ENCODE data around the gene ICAM5.
A peak's percentile ranks its signal among the peaks of the same experiment; 100 is the strongest.

ICAM5 gene

GRCh38 chr19:10315335-10316214, 25.8 kb downstream of the ICAM5 start, which contains the start of gene FDX2:
FDX2 (minus strand) TSS chr19:10316015; CDS start chr19:10315996, 19 bp downstream.
- Histone ChIP-seq H3K4me2 (ENCODE audit: low read depth, low read length) (peak within 1 kb of the TSS; percentile 96), H2AFZ (ENCODE audit: low read length) (peak within 1 kb of the TSS; percentile 89), H3K27ac (ENCODE audit: low read length) (peak within 1 kb of the TSS; percentile 3; the same call in 1 of the 2 replicates), H3K79me2 (ENCODE audit: low read length) (peaks cover 3% of the 10 kb centered on the region; the same call in 1 of the 2 replicates), H3K4me3 (ENCODE audit: low read length) (peak within 1 kb of the TSS; percentile 90), H4K20me1 (ENCODE audit: insufficient read depth, low read length) (no peaks in the 10 kb centered on the region), H3K36me3 (replicated peaks; ENCODE audit: insufficient read depth, low read length) (no peaks in the 10 kb centered on the region), H3K9ac (ENCODE audit: low read length) (peak within 1 kb of the TSS; percentile 51), H3K4me1 (ENCODE audit: low read length) (0 out of 2 replicates have a peak, but pooled peaks cover 4% of the 10 kb centered on the region), H3K27me3 (replicated peaks; ENCODE audit: insufficient read depth, low read length) (no peaks in the 10 kb centered on the region), H3F3A (ENCODE audit: insufficient read depth, low read length) (no peaks in the 10 kb centered on the region), H3K9me2 (replicated peaks; ENCODE audit: insufficient read depth, low read length) (no peaks in the 10 kb centered on the region), H3K9me3 (replicated peaks; ENCODE audit: insufficient read depth, low read length) (no peaks in the 10 kb centered on the region)
- TF ChIP-seq EZH2 (optimal IDR thresholded peaks at IDR 0.05; ENCODE audit: low read depth, low read length) (no peak), EZH2phosphoT487 (IDR thresholded peaks at IDR 0.05; ENCODE audit: low read length) (no peak), CTCF (IDR thresholded peaks at IDR 0.05; ENCODE audit: low read length) (no peak)
- peak; percentile 87 for DNase-seq

GRCh38 chr19:10316229-10317044, 26.7 kb downstream of the ICAM5 start:
- no peaks in the 10 kb centered on the region for H3K9me3 ChIP-seq (replicated peaks; ENCODE audit: insufficient read depth, low read length)
- H3K4me3 ChIP-seq (ENCODE audit: low read length) = peak overlapping the region; percentile 90; the same call in 1 of the 2 replicates
- no peaks in the 10 kb centered on the region for H3K36me3 ChIP-seq (replicated peaks; ENCODE audit: insufficient read depth, low read length)
- no peak overlapping the region for H2AFZ ChIP-seq (ENCODE audit: low read length)
- no peaks in the 10 kb centered on the region for H3K9me2 ChIP-seq (replicated peaks; ENCODE audit: insufficient read depth, low read length)
- no peaks in the 10 kb centered on the region for H4K20me1 ChIP-seq (ENCODE audit: insufficient read depth, low read length)
- peak overlapping the region; percentile 96; the same call in 1 of the 2 replicates for H3K4me2 ChIP-seq (ENCODE audit: low read depth, low read length)
- DNase-seq = no peak
- H3K27ac ChIP-seq (ENCODE audit: low read length) = peak overlapping the region; percentile 3; the same call in 1 of the 2 replicates
- H3K4me1 ChIP-seq (ENCODE audit: low read length) = 0 out of 2 replicates have a peak, but pooled peaks cover 4% of the 10 kb centered on the region
- H3K79me2 ChIP-seq (ENCODE audit: low read length) = peaks cover 3% of the 10 kb centered on the region; the same call in 1 of the 2 replicates
- peak overlapping the region; percentile 51; the same call in 1 of the 2 replicates for H3K9ac ChIP-seq (ENCODE audit: low read length)
- TF ChIP-seq EZH2 (optimal IDR thresholded peaks at IDR 0.05; ENCODE audit: low read depth, low read length) (no peak), EZH2phosphoT487 (IDR thresholded peaks at IDR 0.05; ENCODE audit: low read length) (no peak), CTCF (IDR thresholded peaks at IDR 0.05; ENCODE audit: low read length) (no peak)
- no peaks in the 10 kb centered on the region for H3K27me3 ChIP-seq (replicated peaks; ENCODE audit: insufficient read depth, low read length)
- H3F3A ChIP-seq (ENCODE audit: insufficient read depth, low read length) = no peaks in the 10 kb centered on the region

GRCh38 chr19:10317045-10317856, 27.5 kb downstream of the ICAM5 start:
- no peak overlapping the region for H3K9ac ChIP-seq (ENCODE audit: low read length)
- 0 out of 2 replicates have a peak, but pooled peaks cover 4% of the 10 kb centered on the region for H3K4me1 ChIP-seq (ENCODE audit: low read length)
- no peak overlapping the region for H3K27ac ChIP-seq (ENCODE audit: low read length)
- TF ChIP-seq EZH2 (optimal IDR thresholded peaks at IDR 0.05; ENCODE audit: low read depth, low read length) (no peak), CTCF (IDR thresholded peaks at IDR 0.05; ENCODE audit: low read length) (no peak), EZH2phosphoT487 (IDR thresholded peaks at IDR 0.05; ENCODE audit: low read length) (no peak)
- no peaks in the 10 kb centered on the region for H3K27me3 ChIP-seq (replicated peaks; ENCODE audit: insufficient read depth, low read length)
- H3K36me3 ChIP-seq (replicated peaks; ENCODE audit: insufficient read depth, low read length) = no peaks in the 10 kb centered on the region
- no peak overlapping the region for H3K4me3 ChIP-seq (ENCODE audit: low read length)
- no peak for DNase-seq
- no peak overlapping the region for H3K4me2 ChIP-seq (ENCODE audit: low read depth, low read length)
- H3K9me3 ChIP-seq (replicated peaks; ENCODE audit: insufficient read depth, low read length) = no peaks in the 10 kb centered on the region
- peaks cover 3% of the 10 kb centered on the region; the same call in 1 of the 2 replicates for H3K79me2 ChIP-seq (ENCODE audit: low read length)
- H2AFZ ChIP-seq (ENCODE audit: low read length) = no peak overlapping the region
- no peaks in the 10 kb centered on the region for H3F3A ChIP-seq (ENCODE audit: insufficient read depth, low read length)
- H3K9me2 ChIP-seq (replicated peaks; ENCODE audit: insufficient read depth, low read length) = no peaks in the 10 kb centered on the region
- H4K20me1 ChIP-seq (ENCODE audit: insufficient read depth, low read length) = no peaks in the 10 kb centered on the region

All from MM.1S (cell line).